Panc1 (cell line): ENCODE measurements around the gene CCDC38. TPM values are rescaled to one million over a fixed set of nuclear protein-coding genes. Genes with fewer than 3 reads are reported as not detected.
A peak's percentile ranks its signal among the peaks of the same experiment; 100 is the strongest.

Experiments
- ATAC-seq: fragments of 200-7000 bp; cut with Tn5 transposase; 2 replicates; pipeline ENCODE4 v1.9.1; 2020; ENCODE audit warnings: mild to moderate bottlenecking, moderate library complexity
- BruUV-seq: library from RNA; stranded (reverse); fragments of 400-500 nt; replicated peaks from 2 replicates; lab custom pipeline; 2021; lab: Mats Ljungman, UMichigan
- CTCF ChIA-PET: fragments of 300-600 bp; sonication (Branson Sonifier 250); formaldehyde crosslinking; loops from one replicate; lab custom pipeline; 2022; ENCODE audit warnings: antibody characterized with exemption; lab: Charles Lee
- POLR2A ChIA-PET: fragments of 300-600 bp; sonication (Branson Sonifier 250); formaldehyde crosslinking; loops from one replicate; lab custom pipeline; 2022; ENCODE audit warnings: antibody characterized with exemption; lab: Charles Lee
- DNase-seq: peaks from one replicate; pipeline ENCODE4 v3.0.0-alpha.2; 2010; ENCODE audit warnings: low read depth, low spot score
- H3K27ac ChIP-seq: 2 replicates; pipeline ENCODE4 v1.5.1; 2011; ENCODE audit warnings: mild to moderate bottlenecking, low read length, inconsistent platforms
- H3K27me3 ChIP-seq: fragments of 200-500 bp; sonication (Bioruptor generic); 2 replicates; pipeline ENCODE4 v1.6.0; 2014; ENCODE audit warnings: low read length, inconsistent platforms; ENCODE audit not compliant: control insufficient read depth, insufficient read depth
- H3K36me3 ChIP-seq: fragments of 200-500 bp; sonication (Bioruptor generic); 2 replicates; pipeline ENCODE4 v1.5.1; 2014; ENCODE audit warnings: inconsistent platforms, mild to moderate bottlenecking, low read length, moderate library complexity; ENCODE audit not compliant: control insufficient read depth, insufficient read depth
- H3K4me1 ChIP-seq: 2 replicates; pipeline ENCODE4 v1.5.1; 2011; ENCODE audit warnings: inconsistent platforms, mild to moderate bottlenecking, low read length, moderate library complexity; ENCODE audit not compliant: control insufficient read depth, insufficient read depth
- H3K4me3 ChIP-seq, 2 experiments: 2 replicates each; pipeline ENCODE4 v1.5.1; 2011 to 2012; ENCODE audit warnings: low read depth in 2 of 2, low read length in 2 of 2, mild to moderate bottlenecking in 2 of 2, inconsistent platforms in 1 of 2, moderate library complexity in 1 of 2
- H3K9me3 ChIP-seq: fragments of 200-500 bp; sonication (Bioruptor generic); 2 replicates; pipeline ENCODE4 v1.5.1; 2014; ENCODE audit warnings: low read depth, mild to moderate bottlenecking, inconsistent platforms, low read length, moderate library complexity; ENCODE audit not compliant: control insufficient read depth, insufficient read depth
- CTCF ChIP-seq: fragments of 450-650 bp; IDR thresholded peaks from 2 replicates; pipeline ENCODE4 v1.5.1; 2017; ENCODE audit warnings: mild to moderate bottlenecking
- POLR2AphosphoS5 ChIP-seq: IDR thresholded peaks from 2 replicates; pipeline ENCODE4 v1.6.1; 2012; ENCODE audit warnings: mild to moderate bottlenecking, low read depth, low read length, moderate library complexity
- REST ChIP-seq, 2 experiments: IDR thresholded peaks; 2 replicates each; pipeline ENCODE4 v1.6.1; 2011 to 2012; ENCODE audit warnings: low read depth in 2 of 2, control low read depth in 1 of 2, low read length in 1 of 2, mild to moderate bottlenecking in 1 of 2, moderate library complexity in 1 of 2; ENCODE audit not compliant: insufficient read depth in 1 of 2
- SIN3A ChIP-seq: IDR thresholded peaks from 2 replicates; pipeline ENCODE4 v1.6.1; 2012; ENCODE audit warnings: low read depth, mild to moderate bottlenecking, low read length, moderate library complexity, borderline replicate concordance; ENCODE audit not compliant: insufficient read depth
- TCF7L2 ChIP-seq: IDR thresholded peaks from 2 replicates; pipeline ENCODE4 v1.6.1; 2011; ENCODE audit warnings: mild to moderate bottlenecking, low read depth, low read length, inconsistent platforms
- in situ Hi-C: cut with HindIII; loops from 2 replicates; pipeline ENCODE4 v1.10.0; 2016; ENCODE audit warnings: low sequenced_read_pairs, low pct_unique_long_range_greater_than_20kb
- intact Hi-C: fragments of 100-400 bp; cut with micrococcal nuclease; formaldehyde crosslinking; loops from one replicate; pipeline ENCODE4 v1.10.0; 2022; ENCODE audit not compliant: unreplicated experiment
- total RNA-seq: library from RNA; stranded (reverse); gene quantifications from one replicate; pipeline ENCODE4 v1.2.1, GENCODE V29; 2021; ENCODE audit not compliant: unreplicated experiment

Gene CCDC38
- total RNA-seq, 1 experiment from 2014 or later: not detected

GRCh38 chr12:95837240-95838038 is 105.0 kb downstream of the CCDC38 start:
- Histone ChIP-seq H3K4me1 (peaks cover 13% of the 10 kb centered on the region), H3K36me3 (no peaks in the 10 kb centered on the region), H3K9me3 (no peaks in the 10 kb centered on the region), H3K27ac (no peak overlapping the region), H3K27me3 (peaks cover 7% of the 10 kb centered on the region), H3K4me3 (peak overlapping the region; percentile 17 to 52)
- in situ Hi-C loops: no loop called here
- ChIA-PET POLR2A (no interaction called here), CTCF (interaction anchor here (0.7 kb wide), 1 partner anchor 215 kb away, joined by 3 read pairs; no protein-coding TSS in a partner anchor)
- BruUV-seq: no TSS peak
- intact Hi-C loops: no loop called here
- no peak for TF ChIP-seq SIN3A
- no peak for TF ChIP-seq POLR2AphosphoS5
- TF ChIP-seq REST (IDR thresholded peaks at IDR 0.05; ENCODE audit: insufficient read depth in 1 of 2, low read depth in 2 of 2, low read length in 1 of 2): no peak
- TF ChIP-seq CTCF: no peak
- TF ChIP-seq TCF7L2: no peak
- DNase-seq (no peak), ATAC-seq (peak; percentile 76)

GRCh38 chr12:95836630-95837239 is 105.7 kb downstream of the CCDC38 start:
- in situ Hi-C loops: no loop called here
- Histone ChIP-seq H3K36me3 (no peaks in the 10 kb centered on the region), H3K9me3 (no peaks in the 10 kb centered on the region), H3K4me3 (peak overlapping the region; percentile 17 to 52), H3K4me1 (peaks cover 13% of the 10 kb centered on the region), H3K27me3 (peaks cover 7% of the 10 kb centered on the region), H3K27ac (peak overlapping the region; percentile 51)
- DNase-seq (no peak), ATAC-seq (peak; percentile 80)
- no TSS peak for BruUV-seq
- TF ChIP-seq CTCF (no peak), REST (IDR thresholded peaks at IDR 0.05; ENCODE audit: insufficient read depth in 1 of 2, low read depth in 2 of 2, low read length in 1 of 2) (no peak), TCF7L2 (no peak), POLR2AphosphoS5 (no peak), SIN3A (no peak)
- ChIA-PET POLR2A (no interaction called here), CTCF (interaction anchor here (0.6 to 0.7 kb wide), 2 partner anchors 14 to 661 kb away, joined by 5 to 14 read pairs; no protein-coding TSS in a partner anchor)
- intact Hi-C loops: no loop called here
